Loucy (cell line): ENCODE data around the gene NUB1.

Experiments
- EZH2phosphoT487 ChIP-seq: fragments of 200-600 bp; IDR thresholded peaks from 2 replicates; pipeline ENCODE4 v1.6.1; 2018; ENCODE audit warnings: antibody characterized with exemption, mild to moderate bottlenecking, moderate library complexity, borderline replicate concordance
- TF ChIP-seq, protein P1 (sequence below): fragments of 200-600 bp; sonication (generic); conservative IDR thresholded peaks from 2 replicates; pipeline ENCODE4 v1.5.1; 2014; ENCODE audit warnings: mild to moderate bottlenecking, antibody characterized with exemption, low read length

DNA sequence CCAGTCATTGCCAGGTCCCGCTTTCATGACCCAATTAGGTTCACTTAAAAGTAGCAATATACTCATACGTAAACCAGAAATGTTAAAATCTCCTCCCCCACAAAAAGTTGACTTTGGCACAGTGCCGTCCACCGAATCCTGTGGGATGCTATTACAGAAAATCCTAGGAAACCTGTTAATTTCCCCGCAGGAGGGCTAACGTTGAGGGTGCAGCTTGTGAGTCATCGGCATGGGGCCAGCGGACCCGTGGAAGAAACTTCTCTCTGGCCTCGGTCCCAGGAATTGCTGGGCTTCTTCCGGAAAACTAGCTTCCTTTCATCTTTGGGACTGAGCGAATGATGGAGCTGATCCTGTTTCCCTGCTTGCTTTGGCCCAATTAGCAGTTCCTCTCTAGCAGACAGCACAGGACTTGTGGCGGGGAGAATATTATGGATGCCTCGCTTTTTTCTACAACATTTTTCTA lies 84.9 kb downstream of the NUB1 start:
- TF ChIP-seq, protein P1, sequence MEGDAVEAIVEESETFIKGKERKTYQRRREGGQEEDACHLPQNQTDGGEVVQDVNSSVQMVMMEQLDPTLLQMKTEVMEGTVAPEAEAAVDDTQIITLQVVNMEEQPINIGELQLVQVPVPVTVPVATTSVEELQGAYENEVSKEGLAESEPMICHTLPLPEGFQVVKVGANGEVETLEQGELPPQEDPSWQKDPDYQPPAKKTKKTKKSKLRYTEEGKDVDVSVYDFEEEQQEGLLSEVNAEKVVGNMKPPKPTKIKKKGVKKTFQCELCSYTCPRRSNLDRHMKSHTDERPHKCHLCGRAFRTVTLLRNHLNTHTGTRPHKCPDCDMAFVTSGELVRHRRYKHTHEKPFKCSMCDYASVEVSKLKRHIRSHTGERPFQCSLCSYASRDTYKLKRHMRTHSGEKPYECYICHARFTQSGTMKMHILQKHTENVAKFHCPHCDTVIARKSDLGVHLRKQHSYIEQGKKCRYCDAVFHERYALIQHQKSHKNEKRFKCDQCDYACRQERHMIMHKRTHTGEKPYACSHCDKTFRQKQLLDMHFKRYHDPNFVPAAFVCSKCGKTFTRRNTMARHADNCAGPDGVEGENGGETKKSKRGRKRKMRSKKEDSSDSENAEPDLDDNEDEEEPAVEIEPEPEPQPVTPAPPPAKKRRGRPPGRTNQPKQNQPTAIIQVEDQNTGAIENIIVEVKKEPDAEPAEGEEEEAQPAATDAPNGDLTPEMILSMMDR = no peak
- no peak for TF ChIP-seq EZH2phosphoT487
